ENCODE results near the gene BASP1. TPM values are rescaled to one million over a fixed set of nuclear protein-coding genes. Genes with fewer than 3 reads are reported as not detected.

BASP1 gene
- total RNA-seq, 2 experiments from 2014 or later: 0.40 to 0.94 TPM

GRCh38 chr5:17325770-17326599 lies 108.6 kb downstream of the BASP1 start:
- H3K4me1 Mint-ChIP-seq: no peaks in the 10 kb centered on the region
- no peaks in the 10 kb centered on the region for H3K36me3 Mint-ChIP-seq
- no peak for DNase-seq
- H3K4me3 Mint-ChIP-seq: no peak overlapping the region
- POLR2A ChIA-PET: no interaction called here
- peaks cover 2% of the 10 kb centered on the region for H3K9me3 Mint-ChIP-seq
- ATAC-seq (ENCODE audit: low read depth): no peak
- H3K27ac Mint-ChIP-seq: no peak overlapping the region
- no peaks in the 10 kb centered on the region for H3K27me3 Mint-ChIP-seq

Data from activated naive CD8-positive, alpha-beta T cell treated with anti-CD3 and anti-CD28 coated beads, Interleukin-2, amount 10 ng/mL, durations not matched to agents 7 days and 5 days (primary cell).